Thoracic aorta (tissue), 2 donors: ENCODE results near the gene KIF4B. TPM values are rescaled to one million over a fixed set of nuclear protein-coding genes. Genes with fewer than 3 reads are reported as not detected.

ENCODE experiments used
- ATAC-seq: fragments of 150-250 bp; one replicate; pipeline ENCODE4 v1.8.0; 2017; ENCODE audit warnings: low read depth; ENCODE audit not compliant: insufficient number of reproducible peaks, low FRiP score
- DNase-seq: peaks from one replicate; pipeline ENCODE4 v3.0.0-alpha.2; 2020; ENCODE audit warnings: low spot score
- H3K27ac ChIP-seq, 2 donors: fragments of 200-600 bp; sonication (generic); 1 replicate in 1 of 2; 2 replicates in 1 of 2; pipeline ENCODE4 v1.5.1; 2016; ENCODE audit warnings: mild to moderate bottlenecking in 2 of 2, moderate library complexity in 2 of 2
- H3K27me3 ChIP-seq: fragments of 200-600 bp; sonication (generic); replicated peaks from 2 replicates; pipeline ENCODE4 v1.6.0; 2016; ENCODE audit warnings: mild to moderate bottlenecking; ENCODE audit not compliant: insufficient read depth
- H3K36me3 ChIP-seq: fragments of 200-600 bp; sonication (generic); one replicate; pipeline ENCODE4 v1.5.1; 2016
- H3K4me1 ChIP-seq, 2 donors: fragments of 200-600 bp; sonication (generic); 1 replicate in 1 of 2; 2 replicates in 1 of 2; pipeline versions ENCODE4 v1.5.1 to v1.6.0; 2016; ENCODE audit warnings: low read depth in 2 of 2, mild to moderate bottlenecking in 1 of 2; ENCODE audit not compliant: control insufficient read depth in 1 of 2
- H3K4me3 ChIP-seq: fragments of 200-600 bp; sonication (generic); 2 replicates; pipeline ENCODE4 v1.5.1; 2016; ENCODE audit warnings: mild to moderate bottlenecking
- H3K9me3 ChIP-seq: fragments of 200-600 bp; sonication (generic); 2 replicates; pipeline ENCODE4 v1.5.1; 2016
- CTCF ChIP-seq: fragments of 200-600 bp; sonication (generic); IDR thresholded peaks from one replicate; pipeline ENCODE4 v1.5.1; 2019; ENCODE audit warnings: antibody characterized with exemption
- total RNA-seq, 2 donors: library from RNA; depleted of rRNA; stranded (reverse); fragments of >200 nt; gene quantifications; one replicate each; pipeline versions ENCODE4 v1.1.0 to v1.2.3, GENCODE V29; 2016

KIF4B gene
- total RNA-seq, 2 donors from 2014 or later: not detected

GRCh38 chr5:155056644-155057269, 43.2 kb downstream of the KIF4B start:
- no peaks in the 10 kb centered on the region for H3K4me1 ChIP-seq
- H3K27me3 ChIP-seq: no peaks in the 10 kb centered on the region
- ATAC-seq: no peak
- H3K27ac ChIP-seq: no peak overlapping the region
- no peaks in the 10 kb centered on the region for H3K9me3 ChIP-seq
- no peaks in the 10 kb centered on the region for H3K36me3 ChIP-seq
- no peak for TF ChIP-seq CTCF
- no peak overlapping the region for H3K4me3 ChIP-seq
- DNase-seq: no peak

GRCh38 chr5:155057626-155058025, 44.1 kb downstream of the KIF4B start:
- Histone ChIP-seq H3K4me3 (no peak overlapping the region), H3K9me3 (no peaks in the 10 kb centered on the region), H3K27me3 (no peaks in the 10 kb centered on the region), H3K27ac (no peak overlapping the region), H3K36me3 (no peaks in the 10 kb centered on the region), H3K4me1 (no peaks in the 10 kb centered on the region)
- TF ChIP-seq CTCF: no peak
- DNase-seq (no peak), ATAC-seq (no peak)

- DNase-seq (no peak), ATAC-seq (no peak)
- Histone ChIP-seq H3K4me1 (no peaks in the 10 kb centered on the region), H3K9me3 (no peaks in the 10 kb centered on the region), H3K36me3 (no peaks in the 10 kb centered on the region), H3K27me3 (no peaks in the 10 kb centered on the region), H3K27ac (no peak overlapping the region), H3K4me3 (no peak overlapping the region)
- TF ChIP-seq CTCF: no peak
Measured at GRCh38 chr5:155064580-155064979, 51.0 kb downstream of the KIF4B start.

- no peak for TF ChIP-seq CTCF
- no peak for ATAC-seq
- no peak overlapping the region for H3K27ac ChIP-seq
Measured at GRCh38 chr5:155066886-155067595, 53.5 kb downstream of the KIF4B start.

More at GRCh38 chr5:155066886-155067595, 53.5 kb downstream of the KIF4B start:
- no peaks in the 10 kb centered on the region for H3K9me3 ChIP-seq
- H3K4me1 ChIP-seq: no peaks in the 10 kb centered on the region
- DNase-seq: no peak
- H3K4me3 ChIP-seq: no peak overlapping the region
- no peaks in the 10 kb centered on the region for H3K27me3 ChIP-seq
- no peaks in the 10 kb centered on the region for H3K36me3 ChIP-seq

Other genes starting within 250 kb of the KIF4B start
- gene FAXDC2, start 163.2 kb upstream of the KIF4B start, total RNA-seq: 10 to 100 TPM; 43.9 to 70.5 TPM
- gene CNOT8, start 155.1 kb upstream of the KIF4B start, total RNA-seq: 10 to 100 TPM; 75.5 to 90.9 TPM
- gene GEMIN5, start 75.5 kb upstream of the KIF4B start, total RNA-seq: 10 to 100 TPM; 13.4 to 21.0 TPM
- 10 to 100 TPM in 1 of 2 donors, 1 to 10 TPM in 1; 8.1 to 12.0 TPM for gene MRPL22, start 72.7 kb upstream of the KIF4B start, total RNA-seq